ENCODE measurements around the gene SYT7.
A peak's percentile ranks its signal among the peaks of the same experiment; 100 is the strongest.

Gene SYT7

GRCh38 chr11:61524446-61524845 lies 56.4 kb downstream of the SYT7 start:
- no peaks in the 10 kb centered on the region for H3K9me3 ChIP-seq (ENCODE audit: insufficient read depth, low read depth, low read length)
- H3K27ac ChIP-seq (ENCODE audit: low read depth, low read length), result no peak overlapping the region
- no peaks in the 10 kb centered on the region for H3K27me3 ChIP-seq (ENCODE audit: insufficient read depth, low read length)
- no peaks in the 10 kb centered on the region for H3K36me3 ChIP-seq (ENCODE audit: insufficient read depth, low read length)
- H3K4me1 ChIP-seq (ENCODE audit: insufficient read depth, low read length), result no peaks in the 10 kb centered on the region
- H3K4me3 ChIP-seq (ENCODE audit: low read length), result no peak overlapping the region
- 91% methylated on average over 12 of the region's 12 CpGs for WGBS
- H3K9ac ChIP-seq (ENCODE audit: low read depth, low read length), result no peak overlapping the region

GRCh38 chr11:61522881-61523280 lies 58.0 kb downstream of the SYT7 start:
- Histone ChIP-seq H3K4me3 (ENCODE audit: low read length) (no peak overlapping the region), H3K36me3 (ENCODE audit: insufficient read depth, low read length) (no peaks in the 10 kb centered on the region), H3K9ac (ENCODE audit: low read depth, low read length) (no peak overlapping the region), H3K9me3 (ENCODE audit: insufficient read depth, low read depth, low read length) (no peaks in the 10 kb centered on the region), H3K4me1 (ENCODE audit: insufficient read depth, low read length) (no peaks in the 10 kb centered on the region), H3K27me3 (ENCODE audit: insufficient read depth, low read length) (no peaks in the 10 kb centered on the region), H3K27ac (ENCODE audit: low read depth, low read length) (no peak overlapping the region)
- WGBS, result 92% methylated on average over 13 of the region's 15 CpGs

- Histone ChIP-seq H3K9me3 (ENCODE audit: insufficient read depth, low read depth, low read length) (no peaks in the 10 kb centered on the region), H3K9ac (ENCODE audit: low read depth, low read length) (no peak overlapping the region), H3K36me3 (ENCODE audit: insufficient read depth, low read length) (no peaks in the 10 kb centered on the region), H3K4me1 (ENCODE audit: insufficient read depth, low read length) (peaks cover 25% of the 10 kb centered on the region), H3K27ac (ENCODE audit: low read depth, low read length) (no peak overlapping the region), H3K27me3 (ENCODE audit: insufficient read depth, low read length) (no peaks in the 10 kb centered on the region), H3K4me3 (ENCODE audit: low read length) (no peak overlapping the region)
- WGBS, result 86% methylated on average over 23 of the region's 23 CpGs
Measured at GRCh38 chr11:61518032-61518795, 62.7 kb downstream of the SYT7 start.

GRCh38 chr11:61516675-61517572 lies 64.0 kb downstream of the SYT7 start:
- no peak overlapping the region for H3K4me3 ChIP-seq (ENCODE audit: low read length)
- H3K9ac ChIP-seq (ENCODE audit: low read depth, low read length), result no peak overlapping the region
- H3K9me3 ChIP-seq (ENCODE audit: insufficient read depth, low read depth, low read length), result no peaks in the 10 kb centered on the region
- H3K4me1 ChIP-seq (ENCODE audit: insufficient read depth, low read length), result peaks cover 26% of the 10 kb centered on the region
- H3K36me3 ChIP-seq (ENCODE audit: insufficient read depth, low read length), result no peaks in the 10 kb centered on the region
- H3K27ac ChIP-seq (ENCODE audit: low read depth, low read length), result no peak overlapping the region
- WGBS, result 53% methylated on average over 22 of the region's 23 CpGs
- no peaks in the 10 kb centered on the region for H3K27me3 ChIP-seq (ENCODE audit: insufficient read depth, low read length)

- 78% methylated on average over 20 of the region's 22 CpGs for WGBS
- H3K9ac ChIP-seq (ENCODE audit: low read depth, low read length), result no peak overlapping the region
Measured at GRCh38 chr11:61516191-61516590, 64.7 kb downstream of the SYT7 start.

GRCh38 chr11:61515686-61516085 lies 65.2 kb downstream of the SYT7 start:
- Histone ChIP-seq H3K4me3 (ENCODE audit: low read length) (no peak overlapping the region), H3K36me3 (ENCODE audit: insufficient read depth, low read length) (no peaks in the 10 kb centered on the region), H3K9ac (ENCODE audit: low read depth, low read length) (no peak overlapping the region), H3K9me3 (ENCODE audit: insufficient read depth, low read depth, low read length) (no peaks in the 10 kb centered on the region), H3K27ac (ENCODE audit: low read depth, low read length) (no peak overlapping the region), H3K4me1 (ENCODE audit: insufficient read depth, low read length) (peaks cover 26% of the 10 kb centered on the region), H3K27me3 (ENCODE audit: insufficient read depth, low read length) (peaks cover 11% of the 10 kb centered on the region)
- 80% methylated on average over 10 of the region's 10 CpGs for WGBS

More at GRCh38 chr11:61516191-61516590, 64.7 kb downstream of the SYT7 start:
- Histone ChIP-seq H3K27ac (ENCODE audit: low read depth, low read length) (no peak overlapping the region), H3K4me3 (ENCODE audit: low read length) (no peak overlapping the region), H3K4me1 (ENCODE audit: insufficient read depth, low read length) (peaks cover 26% of the 10 kb centered on the region), H3K36me3 (ENCODE audit: insufficient read depth, low read length) (no peaks in the 10 kb centered on the region), H3K27me3 (ENCODE audit: insufficient read depth, low read length) (peaks cover 6% of the 10 kb centered on the region), H3K9me3 (ENCODE audit: insufficient read depth, low read depth, low read length) (no peaks in the 10 kb centered on the region)

GRCh38 chr11:61514050-61514917 lies 66.6 kb downstream of the SYT7 start:
- Histone ChIP-seq H3K4me3 (ENCODE audit: low read length) (no peak overlapping the region), H3K4me1 (ENCODE audit: insufficient read depth, low read length) (peaks cover 26% of the 10 kb centered on the region), H3K27me3 (ENCODE audit: insufficient read depth, low read length) (peaks cover 25% of the 10 kb centered on the region), H3K9me3 (ENCODE audit: insufficient read depth, low read depth, low read length) (no peaks in the 10 kb centered on the region), H3K9ac (ENCODE audit: low read depth, low read length) (no peak overlapping the region; the same call in 1 of the 2 replicates), H3K36me3 (ENCODE audit: insufficient read depth, low read length) (no peaks in the 10 kb centered on the region), H3K27ac (ENCODE audit: low read depth, low read length) (peak overlapping the region; percentile 30; the same call in 1 of the 2 replicates)
- 54% methylated on average over 11 of the region's 11 CpGs for WGBS

GRCh38 chr11:61513143-61513765 lies 67.6 kb downstream of the SYT7 start:
- no peak overlapping the region for H3K4me3 ChIP-seq (ENCODE audit: low read length)
- H3K9ac ChIP-seq (ENCODE audit: low read depth, low read length), result no peak overlapping the region
- H3K36me3 ChIP-seq (ENCODE audit: insufficient read depth, low read length), result no peaks in the 10 kb centered on the region
- H3K4me1 ChIP-seq (ENCODE audit: insufficient read depth, low read length), result peaks cover 26% of the 10 kb centered on the region
- H3K27ac ChIP-seq (ENCODE audit: low read depth, low read length), result no peak overlapping the region
- peaks cover 30% of the 10 kb centered on the region for H3K27me3 ChIP-seq (ENCODE audit: insufficient read depth, low read length)
- 86% methylated on average over 11 of the region's 11 CpGs for WGBS
- no peaks in the 10 kb centered on the region for H3K9me3 ChIP-seq (ENCODE audit: insufficient read depth, low read depth, low read length)

GRCh38 chr11:61512435-61512834 lies 68.4 kb downstream of the SYT7 start:
- WGBS, result 62% methylated on average over 4 of the region's 4 CpGs

GRCh38 chr11:61511383-61511782 lies 69.5 kb downstream of the SYT7 start:
- no peaks in the 10 kb centered on the region for H3K9me3 ChIP-seq (ENCODE audit: insufficient read depth, low read depth, low read length)
- peaks cover 49% of the 10 kb centered on the region for H3K27me3 ChIP-seq (ENCODE audit: insufficient read depth, low read length)
- H3K9ac ChIP-seq (ENCODE audit: low read depth, low read length), result no peak overlapping the region
- 79% methylated on average over 3 of the region's 3 CpGs for WGBS
- no peak overlapping the region for H3K27ac ChIP-seq (ENCODE audit: low read depth, low read length)
- H3K4me3 ChIP-seq (ENCODE audit: low read length), result no peak overlapping the region
- no peaks in the 10 kb centered on the region for H3K36me3 ChIP-seq (ENCODE audit: insufficient read depth, low read length)
- peaks cover 35% of the 10 kb centered on the region for H3K4me1 ChIP-seq (ENCODE audit: insufficient read depth, low read length)

More at GRCh38 chr11:61512435-61512834, 68.4 kb downstream of the SYT7 start:
- peaks cover 39% of the 10 kb centered on the region for H3K27me3 ChIP-seq (ENCODE audit: insufficient read depth, low read length)
- no peaks in the 10 kb centered on the region for H3K36me3 ChIP-seq (ENCODE audit: insufficient read depth, low read length)
- H3K4me3 ChIP-seq (ENCODE audit: low read length), result no peak overlapping the region
- no peak overlapping the region for H3K27ac ChIP-seq (ENCODE audit: low read depth, low read length)
- no peaks in the 10 kb centered on the region for H3K9me3 ChIP-seq (ENCODE audit: insufficient read depth, low read depth, low read length)
- H3K9ac ChIP-seq (ENCODE audit: low read depth, low read length), result no peak overlapping the region
- peaks cover 33% of the 10 kb centered on the region for H3K4me1 ChIP-seq (ENCODE audit: insufficient read depth, low read length)
